ENCODE data around the gene PNO1. TPM values are rescaled to one million over a fixed set of nuclear protein-coding genes. Genes with fewer than 3 reads are reported as not detected.
"Not testable (repeated sequence)": the region's sequence is repeated elsewhere in the genome, so short reads cannot be mapped to it uniquely, and the experiment has no call there.

PNO1 gene
- polyA plus RNA-seq, 3 donors, result 15.4 to 16.3 (median 15.8) TPM

DNA sequence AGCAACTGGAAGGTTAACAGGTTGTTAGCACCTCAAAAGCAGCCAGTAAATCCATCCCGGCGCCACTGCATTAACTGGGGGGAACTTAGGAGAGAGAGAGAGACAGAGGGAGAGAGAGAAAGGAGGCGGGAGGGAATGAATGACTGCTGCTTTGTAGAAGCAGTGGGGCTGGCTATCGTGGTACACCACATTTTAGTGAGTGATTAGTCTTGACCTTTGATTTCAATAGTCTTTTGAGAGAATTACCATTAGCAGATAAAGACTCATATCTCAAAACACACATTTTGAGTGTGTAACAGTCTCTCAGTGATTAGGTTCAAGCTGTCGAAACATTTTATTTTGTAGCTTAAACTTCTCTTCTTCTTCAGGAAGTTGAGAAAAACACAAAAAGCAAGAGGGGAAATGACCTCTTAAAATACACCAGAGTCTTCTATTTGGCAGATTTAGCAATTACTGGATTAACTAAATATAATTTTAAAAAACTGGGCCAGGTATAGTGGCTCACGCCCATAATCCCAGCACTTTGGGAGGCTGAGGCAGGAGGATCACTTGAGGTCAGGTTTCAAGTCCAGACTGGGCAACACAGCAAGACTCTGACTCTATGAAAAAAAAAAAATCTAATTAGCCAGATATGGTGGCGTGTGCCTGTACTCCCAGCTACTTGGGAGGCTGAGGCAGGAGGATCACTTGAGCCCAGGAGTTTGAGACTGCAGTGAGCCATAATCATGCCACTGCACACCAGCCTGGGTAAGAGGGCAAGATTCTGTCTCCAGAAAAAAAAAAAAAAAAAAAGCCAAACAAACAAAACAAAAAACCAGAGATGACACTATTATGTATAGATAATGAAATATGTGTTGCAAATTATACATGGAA, 22.0 kb upstream of the PNO1 start:
- no peak for DNase-seq (ENCODE audit: extremely low read depth in 1 of 11, low read depth in 9 of 11, low spot score in 4 of 11)

DNA sequence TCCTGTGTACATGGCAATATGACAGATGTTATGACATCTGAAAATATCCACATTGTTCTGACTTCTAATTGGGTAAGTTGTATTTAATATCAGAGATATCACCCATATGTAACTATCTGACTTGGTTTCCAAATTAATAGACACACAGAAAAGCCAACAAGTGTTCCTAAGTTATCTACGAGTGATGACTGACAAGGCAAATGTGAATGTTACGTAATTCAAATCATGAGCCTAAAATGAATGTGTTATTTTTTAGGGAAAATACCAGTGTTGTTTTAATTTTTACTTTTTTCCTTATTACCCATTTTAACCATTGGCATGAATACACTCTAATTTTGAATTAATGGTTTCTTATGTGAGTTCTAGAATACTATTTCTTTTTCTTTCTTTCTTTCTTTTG, 15.8 kb upstream of the PNO1 start:
- DNase-seq (ENCODE audit: extremely low read depth in 1 of 11, low read depth in 9 of 11, low spot score in 4 of 11), result no peak

DNA sequence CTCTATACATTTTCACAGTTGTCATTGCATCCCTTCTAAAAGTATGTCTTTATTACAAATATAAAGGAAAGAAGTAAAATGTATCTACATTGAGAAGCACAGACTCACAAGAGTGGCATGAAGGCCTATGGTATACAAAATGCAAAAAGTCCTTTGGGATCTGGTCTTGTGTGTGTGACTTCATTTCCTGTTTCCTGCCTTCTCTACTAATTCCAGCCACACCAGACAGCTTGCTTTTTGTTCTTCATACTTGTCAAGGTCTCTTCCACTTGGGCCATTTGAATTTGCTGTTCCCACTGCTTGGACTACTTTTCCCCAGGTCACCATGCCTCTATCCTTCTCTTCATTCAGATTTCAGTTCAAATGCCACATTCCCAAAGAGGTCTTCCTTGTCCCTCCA, 6.7 kb upstream of the PNO1 start:
- no peak for DNase-seq (ENCODE audit: extremely low read depth in 1 of 11, low read depth in 9 of 11, low spot score in 4 of 11)

DNA sequence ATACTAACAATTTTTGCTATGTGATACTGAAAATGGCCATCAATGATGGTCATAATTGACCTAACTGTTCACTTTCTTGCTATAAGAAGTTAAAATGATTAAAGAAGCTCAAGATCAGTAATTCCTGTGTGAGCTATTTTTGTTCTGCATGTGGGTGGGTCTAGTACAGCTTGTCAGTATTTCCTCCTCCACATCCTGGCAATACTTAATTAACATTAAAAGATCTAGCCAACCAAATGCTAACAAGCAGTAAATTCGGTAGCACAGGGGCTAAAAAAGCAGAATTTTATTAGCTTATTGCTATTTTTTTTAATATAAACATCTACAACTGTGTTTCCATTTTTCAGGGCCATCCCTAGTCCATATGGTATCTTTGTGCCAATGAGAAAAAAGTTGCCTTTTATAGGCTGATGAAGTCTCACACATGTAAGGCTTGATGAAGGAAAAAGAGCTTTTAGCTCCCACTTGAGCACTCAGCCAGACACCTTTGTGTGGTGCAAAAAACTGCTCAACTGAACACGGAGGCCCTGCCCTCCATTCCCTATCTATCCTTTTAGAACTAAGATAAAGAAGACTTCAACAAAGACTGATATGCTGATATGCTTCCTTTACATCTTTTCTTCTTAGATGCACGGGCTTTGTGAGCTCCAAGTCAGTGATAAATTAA, 4.9 kb upstream of the PNO1 start:
- no peak for DNase-seq (ENCODE audit: extremely low read depth in 1 of 11, low read depth in 9 of 11, low spot score in 4 of 11)

DNA sequence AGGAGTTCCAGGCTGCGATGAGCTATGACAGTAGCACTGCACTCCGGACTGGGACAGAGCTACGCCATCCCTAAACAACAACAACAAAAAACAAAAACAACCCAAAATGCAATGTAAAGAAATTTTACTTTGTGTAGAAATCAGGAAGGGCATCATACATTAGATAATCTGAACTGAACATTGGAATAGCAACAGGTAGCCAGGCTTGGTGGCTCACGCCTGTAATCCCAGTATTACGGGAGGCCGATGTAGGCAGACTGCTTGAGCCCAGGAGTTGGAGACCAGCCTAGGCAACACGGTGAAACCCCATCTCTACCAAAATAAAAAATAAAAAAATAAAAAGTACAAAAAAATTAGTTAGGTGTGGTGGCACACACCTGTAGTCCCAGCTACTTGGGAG, 2.1 kb upstream of the PNO1 start:
- no peak for DNase-seq (ENCODE audit: extremely low read depth in 1 of 11, low read depth in 9 of 11, low spot score in 4 of 11)

DNA sequence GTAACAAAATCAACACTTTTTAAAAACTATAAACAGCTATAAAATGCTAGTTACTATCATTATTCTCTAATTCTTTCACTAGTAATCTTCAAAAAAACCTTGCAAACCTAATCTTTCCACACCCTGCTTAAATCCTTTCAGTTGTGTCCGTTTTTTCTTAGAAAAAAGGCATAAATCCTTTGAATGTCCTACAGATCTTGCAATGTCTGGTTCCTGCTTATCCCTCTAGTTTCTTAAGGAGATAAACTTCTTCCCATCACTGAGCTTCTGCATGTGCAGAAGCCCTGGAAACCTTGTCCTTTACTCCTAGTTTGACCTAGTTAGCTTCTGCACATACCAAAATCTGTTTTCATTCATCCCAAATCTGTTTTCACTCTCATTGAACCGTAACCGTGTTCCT, 1.3 kb upstream of the PNO1 start:
- no peak for DNase-seq (ENCODE audit: extremely low read depth in 1 of 11, low read depth in 9 of 11, low spot score in 4 of 11)

DNA sequence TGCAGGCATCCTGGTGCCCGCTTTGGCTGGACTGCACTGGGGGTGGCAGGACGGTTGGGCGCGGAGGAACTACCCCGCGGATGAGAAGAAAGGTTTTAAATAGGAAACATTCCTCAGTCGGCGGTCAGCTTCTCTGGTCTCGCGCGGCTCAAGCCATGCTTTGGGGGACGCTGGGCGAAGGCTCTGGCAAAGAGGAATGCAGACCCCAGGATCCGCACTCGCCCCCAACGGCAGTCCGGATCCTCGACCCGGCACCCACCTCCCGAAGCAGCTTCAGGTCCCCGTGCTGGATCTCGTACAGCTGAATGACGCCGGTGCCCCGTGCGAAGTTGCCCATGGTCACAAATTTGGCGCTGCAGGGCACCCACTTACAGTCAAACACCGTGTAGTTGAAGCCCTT, 686 bp upstream of the PNO1 start:
- DNase-seq (ENCODE audit: extremely low read depth in 1 of 11, low read depth in 9 of 11, low spot score in 4 of 11), result peak in 3 of 11 donors; percentile 13 to 32 (median 17)

DNA sequence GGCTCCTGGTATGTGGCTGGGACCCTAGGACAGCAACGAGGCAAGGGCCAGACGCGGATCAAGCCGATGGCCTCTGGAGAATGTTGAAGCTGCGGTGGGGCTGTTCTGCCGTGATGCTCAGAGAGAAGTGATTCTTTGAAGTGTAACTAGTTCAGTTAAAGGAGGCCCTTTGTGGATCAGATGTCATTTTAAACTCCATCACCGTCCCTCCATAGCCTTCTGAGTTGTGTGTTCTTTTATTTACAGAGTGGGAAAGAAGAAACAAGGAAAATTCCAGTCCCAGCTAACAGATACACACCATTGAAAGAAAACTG, 403 bp downstream of the PNO1 start:
- DNase-seq (ENCODE audit: extremely low read depth in 1 of 11, low read depth in 9 of 11, low spot score in 4 of 11), result no peak

DNA sequence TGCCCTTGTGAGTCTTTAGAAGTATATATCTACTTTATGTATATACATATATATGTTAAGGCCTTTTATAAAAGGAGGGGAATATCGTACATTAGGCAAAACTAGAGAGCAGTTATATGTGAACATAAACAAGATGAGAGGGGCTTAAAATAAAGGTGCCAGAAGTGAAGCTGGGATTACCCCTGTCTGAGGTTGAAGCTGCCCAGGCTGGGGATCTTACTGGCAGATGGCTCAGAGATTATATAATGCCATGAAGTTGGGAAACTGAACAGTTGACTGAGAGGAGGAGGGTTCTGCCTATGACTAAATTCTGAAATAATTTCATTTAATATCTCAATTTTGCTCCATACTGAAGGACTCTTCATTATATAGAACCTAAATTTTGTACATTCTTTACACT, 6.0 kb downstream of the PNO1 start:
- DNase-seq (ENCODE audit: extremely low read depth in 1 of 11, low read depth in 9 of 11, low spot score in 4 of 11), result no peak

DNA sequence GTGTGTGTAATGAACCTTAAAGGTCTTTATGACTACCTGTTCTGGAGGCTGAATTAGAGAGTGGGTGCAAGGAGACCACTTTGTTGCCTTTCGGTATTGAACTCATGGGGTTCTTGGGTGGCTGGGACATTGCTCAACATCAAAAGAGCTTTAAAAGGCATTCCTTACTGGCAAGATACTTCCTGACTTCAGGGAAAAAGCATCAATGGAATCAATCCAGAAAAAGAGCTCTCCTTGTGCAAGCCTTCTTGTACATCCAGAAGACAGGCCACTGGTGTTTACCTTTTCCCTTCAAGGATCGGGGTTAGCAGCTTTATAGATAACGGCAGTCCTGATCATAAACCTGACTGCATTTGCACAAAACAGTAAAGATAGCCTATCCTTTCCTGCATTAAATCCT, 9.5 kb downstream of the PNO1 start:
- no peak for DNase-seq (ENCODE audit: extremely low read depth in 1 of 11, low read depth in 9 of 11, low spot score in 4 of 11)

DNA sequence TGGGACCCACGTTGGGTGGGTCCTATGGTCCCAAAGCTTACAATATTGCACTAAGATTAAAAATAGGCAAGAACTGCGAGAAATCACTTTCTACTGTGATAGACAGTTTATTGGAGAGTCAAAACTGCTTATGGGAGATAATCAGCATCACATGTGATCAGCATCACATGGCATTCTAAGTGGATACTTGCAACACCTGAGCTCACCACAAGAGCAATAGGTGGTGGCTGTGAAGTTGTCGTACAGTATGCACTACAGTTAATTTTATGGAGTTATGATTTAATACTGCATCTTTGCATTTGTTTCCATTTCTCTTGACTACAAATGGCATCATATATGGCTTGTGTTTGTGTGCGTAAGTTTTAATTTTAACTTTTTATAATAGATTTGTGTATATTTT, 11.6 kb downstream of the PNO1 start:
- DNase-seq (ENCODE audit: extremely low read depth in 1 of 11, low read depth in 9 of 11, low spot score in 4 of 11), result no peak

DNA sequence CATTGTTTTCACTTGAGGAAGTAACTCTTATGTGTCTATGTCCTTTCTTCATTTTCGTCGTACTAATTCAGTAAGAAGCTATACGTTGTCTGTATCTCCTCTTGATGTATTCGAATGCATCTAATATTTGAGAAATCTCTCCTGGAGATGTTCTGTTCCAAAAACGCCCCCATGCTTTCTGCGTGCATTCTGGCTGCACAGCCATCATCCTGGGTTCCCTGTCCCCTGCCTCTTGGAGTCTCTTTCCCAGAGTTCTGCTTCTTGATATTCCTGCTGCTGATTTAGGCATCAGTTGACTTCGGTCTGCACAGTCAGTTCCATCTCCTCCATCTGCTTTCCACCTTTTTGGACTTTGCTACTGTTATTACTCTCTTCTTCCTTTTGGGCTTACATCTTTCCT, 13.5 kb downstream of the PNO1 start:
- no peak for DNase-seq (ENCODE audit: extremely low read depth in 1 of 11, low read depth in 9 of 11, low spot score in 4 of 11)

DNA sequence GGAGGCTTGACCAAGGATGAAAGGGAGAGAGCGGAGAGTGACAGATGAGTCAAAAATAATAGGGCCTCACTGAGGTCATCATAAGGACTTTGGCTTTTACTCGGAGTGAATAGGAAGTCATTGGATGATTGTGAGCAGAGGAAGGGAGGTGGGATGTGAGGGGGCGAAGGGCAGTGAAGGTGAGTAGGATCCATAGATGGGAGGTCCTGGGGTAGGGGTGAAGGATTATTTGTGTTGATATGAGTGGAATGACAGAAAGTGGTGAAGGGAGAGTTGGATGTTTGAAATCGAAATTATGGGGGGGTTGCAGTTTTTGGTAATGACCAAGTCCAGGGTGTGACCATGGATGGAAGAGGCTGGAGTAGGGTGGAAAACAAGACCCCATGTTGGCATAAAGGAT, 14.0 kb downstream of the PNO1 start:
- no peak for DNase-seq (ENCODE audit: extremely low read depth in 1 of 11, low read depth in 9 of 11, low spot score in 4 of 11)

DNA sequence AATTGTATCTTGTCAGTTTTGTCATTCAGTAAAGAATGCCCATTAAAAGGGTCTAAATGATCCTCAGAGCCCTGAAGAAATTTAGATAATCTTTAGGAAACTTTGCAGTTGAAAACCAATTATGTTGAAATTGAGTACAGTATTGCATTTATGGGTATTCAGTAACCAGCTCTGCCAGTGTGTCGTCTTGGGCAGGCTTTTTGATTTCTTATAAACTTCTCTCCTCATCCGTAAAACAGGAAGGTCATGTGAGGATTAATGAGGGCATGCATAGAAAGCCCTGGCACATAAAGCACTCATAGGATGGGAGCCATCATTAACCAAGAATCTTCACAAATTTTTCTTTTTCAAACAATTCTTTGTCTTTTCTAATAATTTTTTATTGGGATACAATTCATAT, 14.8 kb downstream of the PNO1 start:
- no peak for DNase-seq (ENCODE audit: extremely low read depth in 1 of 11, low read depth in 9 of 11, low spot score in 4 of 11)

DNA sequence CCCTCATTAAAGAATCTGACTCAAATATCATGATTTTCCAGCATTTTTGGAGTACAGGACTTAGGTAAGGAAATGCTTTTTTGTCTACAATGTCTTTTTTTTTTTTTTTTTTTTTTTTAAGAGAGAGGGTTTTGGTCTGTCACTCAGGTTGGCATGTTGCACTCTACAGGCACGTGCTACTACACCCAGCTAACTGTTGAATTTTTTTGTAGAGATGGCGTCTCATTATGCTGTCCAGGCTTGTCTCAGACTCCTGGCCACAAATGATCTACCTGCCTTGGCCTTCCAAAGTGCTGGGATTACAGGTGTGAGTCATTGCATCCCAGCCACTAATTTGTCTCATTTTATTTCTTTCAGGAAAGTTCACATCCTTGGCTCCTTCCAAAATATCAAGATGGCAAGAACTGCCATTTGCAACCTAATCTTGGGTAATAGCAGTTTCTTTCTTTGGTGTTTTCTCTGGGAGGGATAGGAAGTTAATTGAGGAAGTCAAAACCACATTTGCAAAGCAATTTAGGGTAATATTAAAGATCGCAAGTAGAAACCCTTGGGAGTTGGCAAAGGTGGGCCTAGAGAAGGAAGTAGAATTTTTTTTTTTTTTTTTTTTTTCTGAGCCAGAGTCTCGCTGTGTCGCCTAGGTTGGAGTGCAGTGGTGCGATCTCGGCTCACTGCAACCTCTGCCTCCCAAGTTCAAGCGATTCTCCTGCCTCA, 15.5 kb downstream of the PNO1 start:
- no peak for DNase-seq (ENCODE audit: extremely low read depth in 1 of 11, low read depth in 9 of 11, low spot score in 4 of 11)

DNA sequence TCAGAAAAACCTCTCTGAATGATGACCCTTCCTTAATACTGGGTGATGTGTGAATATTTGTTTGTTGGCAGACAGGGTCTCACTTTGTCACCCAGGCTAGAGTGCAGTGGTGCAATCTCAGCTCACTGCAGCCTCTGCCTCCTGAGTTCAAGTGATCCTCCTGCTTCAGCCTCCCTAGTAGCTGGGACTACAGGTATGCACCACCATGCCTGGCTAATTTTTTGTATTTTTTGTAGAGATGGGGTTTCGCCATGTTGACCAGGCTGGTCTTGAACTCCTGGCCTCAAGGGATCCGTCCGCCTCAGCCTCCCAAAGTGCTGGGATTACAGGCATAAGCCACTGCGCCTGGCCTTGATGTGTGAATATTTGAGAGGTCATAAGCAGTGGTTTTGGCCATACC, 17.5 kb downstream of the PNO1 start:
- not testable (repeated sequence) for DNase-seq (ENCODE audit: extremely low read depth in 1 of 11, low read depth in 9 of 11, low spot score in 4 of 11)

DNA sequence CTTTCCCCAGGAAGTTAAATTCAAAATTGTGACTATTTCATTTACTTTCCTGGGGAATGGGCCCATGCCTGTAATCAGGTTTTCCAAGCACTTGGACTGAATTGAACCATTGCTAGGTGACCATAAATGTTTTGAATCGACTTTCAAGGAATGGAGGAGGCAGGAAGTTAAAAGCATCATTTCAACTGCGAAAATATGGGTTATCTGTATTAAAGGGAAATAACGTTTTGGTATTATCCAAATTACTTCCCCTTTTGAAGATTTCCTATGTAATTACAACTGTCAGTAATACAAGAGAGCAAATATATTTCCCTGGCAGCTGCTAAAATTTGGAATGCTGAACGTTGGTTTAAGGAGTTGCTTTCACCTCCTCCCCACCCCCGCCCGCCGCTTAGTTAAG, 19.0 kb downstream of the PNO1 start:
- no peak for DNase-seq (ENCODE audit: extremely low read depth in 1 of 11, low read depth in 9 of 11, low spot score in 4 of 11)

DNA sequence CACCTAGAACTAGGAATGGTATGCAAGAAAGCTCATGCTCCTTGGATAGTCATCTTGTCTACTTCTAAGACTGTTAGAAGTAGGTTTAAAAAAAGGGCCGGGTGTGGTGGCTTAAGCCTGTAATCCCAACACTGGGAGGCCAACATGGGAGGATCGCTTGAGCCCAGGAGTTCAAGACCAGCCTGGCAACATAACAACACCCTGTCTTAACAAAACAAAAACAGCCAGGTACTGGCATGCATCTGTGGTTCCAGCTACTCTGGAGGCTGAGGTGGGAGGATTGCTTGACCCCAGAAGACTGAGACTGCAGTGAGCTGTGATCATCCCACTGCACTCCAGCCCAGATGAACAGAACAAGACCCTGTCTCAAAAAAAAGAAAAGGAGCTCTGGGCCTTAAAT, 19.9 kb downstream of the PNO1 start:
- DNase-seq (ENCODE audit: extremely low read depth in 1 of 11, low read depth in 9 of 11, low spot score in 4 of 11), result no peak

DNA sequence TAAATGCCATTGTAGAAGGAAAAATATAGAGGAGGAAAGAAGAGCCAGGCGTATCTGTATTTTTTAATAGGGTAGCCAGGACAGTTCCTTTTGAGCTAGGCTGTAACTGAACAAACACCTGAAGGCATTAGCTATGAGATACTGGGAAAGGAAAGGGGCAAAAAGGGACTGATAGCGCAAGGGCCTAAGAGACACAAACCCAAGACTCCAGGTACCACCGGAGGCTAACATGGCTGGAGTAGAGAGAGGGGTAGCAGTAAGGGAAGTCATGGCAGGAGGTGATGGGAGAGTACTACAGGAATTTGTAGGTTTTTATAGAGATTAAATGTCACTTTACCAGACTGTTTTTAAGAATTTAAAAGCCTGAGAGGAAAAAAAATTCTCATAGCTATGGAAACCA, 20.7 kb downstream of the PNO1 start:
- no peak for DNase-seq (ENCODE audit: extremely low read depth in 1 of 11, low read depth in 9 of 11, low spot score in 4 of 11)

DNA sequence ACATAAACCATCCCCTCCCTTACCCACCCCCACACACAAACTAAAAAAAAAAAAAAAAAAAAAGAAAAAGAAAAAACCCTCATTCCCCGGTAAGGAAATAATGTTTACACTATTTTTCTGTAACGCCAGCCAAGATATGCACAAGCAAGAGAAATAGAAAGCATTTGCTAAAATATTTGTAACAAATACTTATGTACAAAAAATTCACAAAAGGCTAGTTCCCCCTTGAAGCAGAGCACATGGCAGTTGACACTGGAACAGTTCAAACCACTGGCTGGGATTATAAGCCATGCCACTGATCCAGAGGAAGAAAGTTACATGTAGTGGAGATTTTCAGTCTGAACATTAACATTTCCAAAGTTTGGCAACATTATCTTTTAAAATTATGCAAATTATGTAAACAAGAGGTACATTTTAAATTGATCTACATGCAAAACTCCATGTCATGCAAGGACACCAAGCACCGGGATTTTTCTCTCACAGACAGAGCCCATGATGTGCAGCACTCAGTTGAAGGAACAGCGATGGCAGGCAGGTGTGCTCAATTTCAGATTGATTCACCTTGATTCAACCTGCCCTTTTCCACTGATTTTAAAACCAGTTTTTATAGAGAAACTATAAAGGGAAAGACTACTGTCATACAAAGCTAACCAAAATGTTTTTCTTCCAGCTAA, 21.4 kb downstream of the PNO1 start:
- DNase-seq (ENCODE audit: extremely low read depth in 1 of 11, low read depth in 9 of 11, low spot score in 4 of 11), result no peak
